ENCODE measurements around the gene ZNF610. TPM values are rescaled to one million over a fixed set of nuclear protein-coding genes. Genes with fewer than 3 reads are reported as not detected.
"Not testable (repeated sequence)": the region's sequence is repeated elsewhere in the genome, so short reads cannot be mapped to it uniquely, and the experiment has no call there.

ZNF610 gene
- total RNA-seq: 1 to 10 TPM; 1.9 to 7.1 TPM

- peak within 1 kb of the TSS; percentile 66 to 90 for H3K4me3 ChIP-seq
- peak within 1 kb of the TSS; percentile 71 to 79 for H3K27ac ChIP-seq
- H3K36me3 ChIP-seq: no peaks in the 10 kb centered on the region
- peaks cover 15 to 35% of the 10 kb centered on the region in 2 donors for H3K9me3 ChIP-seq
- H3K4me1 ChIP-seq: peaks cover 0 to 9% of the 10 kb centered on the region in 2 donors
- no peak for TF ChIP-seq CTCF (IDR thresholded peaks at IDR 0.05)
- DNase-seq (ENCODE audit: low spot score): peak; percentile 90
- no peaks in the 10 kb centered on the region for H3K27me3 ChIP-seq
Observed at GRCh38 chr19:52336117-52336790, at the start of gene ZNF610. ZNF610 (plus strand) TSS chr19:52336243; CDS start chr19:52349173, 12,930 bp downstream.

GRCh38 chr19:52286256-52286655 lies 49.8 kb upstream of the ZNF610 start:
- peaks cover 64% of the 10 kb centered on the region for H3K36me3 ChIP-seq

DNA sequence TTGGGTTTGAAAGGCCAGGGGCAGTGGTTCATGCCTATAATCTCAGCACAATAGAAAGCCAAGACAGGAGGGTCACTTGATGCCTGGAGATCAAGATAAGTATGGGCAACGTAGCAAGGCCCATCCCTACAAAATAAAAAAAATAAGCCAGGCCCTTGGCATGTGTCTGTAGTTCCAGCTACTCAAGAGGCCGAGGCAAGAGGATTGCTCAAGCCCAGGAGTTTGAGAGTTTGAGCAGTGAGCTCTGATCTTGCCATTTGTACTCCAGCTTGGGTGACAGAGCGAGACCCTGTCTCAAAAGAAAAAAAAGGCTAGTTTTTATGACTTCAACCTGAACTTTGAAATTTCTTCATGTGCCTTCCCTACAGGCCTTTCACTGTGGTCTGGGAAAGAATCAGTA lies 44.3 kb upstream of the ZNF610 start:
- Histone ChIP-seq H3K9me3 (no peaks in the 10 kb centered on the region), H3K4me1 (peaks cover 0 to 5% of the 10 kb centered on the region in 2 donors), H3K27ac (no peak overlapping the region), H3K4me3 (no peak overlapping the region), H3K27me3 (no peaks in the 10 kb centered on the region), H3K36me3 (peaks cover 27% of the 10 kb centered on the region)
- TF ChIP-seq CTCF (IDR thresholded peaks at IDR 0.05): no peak
- no peak for DNase-seq (ENCODE audit: low spot score)

More at GRCh38 chr19:52286256-52286655, 49.8 kb upstream of the ZNF610 start:
- H3K27ac ChIP-seq: no peak overlapping the region
- no peak for DNase-seq (ENCODE audit: low spot score)
- no peak for TF ChIP-seq CTCF (IDR thresholded peaks at IDR 0.05)
- H3K4me1 ChIP-seq: no peaks in the 10 kb centered on the region
- no peak overlapping the region for H3K4me3 ChIP-seq
- H3K9me3 ChIP-seq: no peaks in the 10 kb centered on the region
- H3K27me3 ChIP-seq: no peaks in the 10 kb centered on the region

GRCh38 chr19:52292946-52293345 lies 43.1 kb upstream of the ZNF610 start:
- H3K36me3 ChIP-seq: peaks cover 27% of the 10 kb centered on the region
- DNase-seq (ENCODE audit: low spot score): not testable (repeated sequence)

GRCh38 chr19:52296400-52296772 lies 39.7 kb upstream of the ZNF610 start:
- H3K4me3 ChIP-seq: peak overlapping the region; percentile 84 to 92
- peaks cover 0 to 4% of the 10 kb centered on the region in 2 donors for H3K9me3 ChIP-seq
- H3K36me3 ChIP-seq: peaks cover 16% of the 10 kb centered on the region
- TF ChIP-seq CTCF (IDR thresholded peaks at IDR 0.05): no peak
- DNase-seq (ENCODE audit: low spot score): no peak
- H3K27ac ChIP-seq: peak overlapping the region; percentile 75 to 77
- H3K27me3 ChIP-seq: no peaks in the 10 kb centered on the region
- H3K4me1 ChIP-seq: peaks cover 0 to 16% of the 10 kb centered on the region in 2 donors

More at GRCh38 chr19:52292946-52293345, 43.1 kb upstream of the ZNF610 start:
- not testable (repeated sequence) for H3K4me3 ChIP-seq, H3K4me1 ChIP-seq, H3K27ac ChIP-seq, H3K27me3 ChIP-seq, H3K9me3 ChIP-seq

GRCh38 chr19:52296773-52297600 lies 39.1 kb upstream of the ZNF610 start, which contains the start of gene ZNF480:
ZNF480 (plus strand) TSS chr19:52297169; CDS start chr19:52300413, 3,244 bp downstream.
- DNase-seq (ENCODE audit: low spot score): peak; percentile 84
- Histone ChIP-seq H3K27me3 (no peaks in the 10 kb centered on the region), H3K9me3 (peaks cover 0 to 4% of the 10 kb centered on the region in 2 donors), H3K27ac (peak within 1 kb of the TSS; percentile 88 to 90), H3K4me3 (peak within 1 kb of the TSS; percentile 84 to 92), H3K36me3 (peaks cover 20% of the 10 kb centered on the region), H3K4me1 (peaks cover 0 to 16% of the 10 kb centered on the region in 2 donors)
- no peak for TF ChIP-seq CTCF (IDR thresholded peaks at IDR 0.05)

Data from right atrium auricular region (tissue), 2 donors.